ENCODE data around the gene HOXA1.

HOXA1 gene

DNA sequence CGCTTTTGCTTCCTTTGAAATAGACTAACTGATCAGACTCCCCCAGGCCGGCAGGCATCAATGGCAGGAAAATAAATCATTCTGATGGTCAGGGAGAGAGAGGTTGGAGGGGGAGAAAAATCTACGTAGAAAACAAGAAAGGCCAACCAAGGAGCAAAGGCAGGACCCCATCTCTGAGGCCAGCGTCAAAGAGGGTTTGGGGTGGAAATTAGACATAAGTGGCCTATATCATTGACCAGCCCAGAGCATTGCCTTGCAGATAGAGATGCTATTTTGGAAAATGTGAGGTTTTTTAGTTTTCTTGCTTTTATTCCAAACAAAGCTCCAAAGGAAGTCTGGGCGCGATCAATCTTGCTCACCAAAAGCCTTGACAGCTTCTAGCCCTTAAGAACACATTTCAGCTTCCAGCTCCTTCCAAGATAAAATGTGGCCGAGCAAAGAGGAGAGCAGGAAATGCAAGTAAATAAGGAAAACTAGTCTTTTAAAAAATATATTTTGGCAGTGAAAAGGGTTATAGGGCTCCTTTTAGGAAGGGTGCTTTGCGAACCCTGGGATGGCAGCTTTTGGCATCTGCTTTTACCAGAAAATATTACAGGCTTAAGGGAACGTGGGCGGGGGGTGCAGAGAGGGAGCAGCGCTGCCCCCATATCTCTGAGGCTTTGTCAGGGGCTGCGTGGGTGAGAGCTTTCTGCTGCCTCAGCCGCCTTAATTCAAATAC is 8.7 kb upstream of the HOXA1 start:
- DNase-seq = peak; percentile 41

DNA sequence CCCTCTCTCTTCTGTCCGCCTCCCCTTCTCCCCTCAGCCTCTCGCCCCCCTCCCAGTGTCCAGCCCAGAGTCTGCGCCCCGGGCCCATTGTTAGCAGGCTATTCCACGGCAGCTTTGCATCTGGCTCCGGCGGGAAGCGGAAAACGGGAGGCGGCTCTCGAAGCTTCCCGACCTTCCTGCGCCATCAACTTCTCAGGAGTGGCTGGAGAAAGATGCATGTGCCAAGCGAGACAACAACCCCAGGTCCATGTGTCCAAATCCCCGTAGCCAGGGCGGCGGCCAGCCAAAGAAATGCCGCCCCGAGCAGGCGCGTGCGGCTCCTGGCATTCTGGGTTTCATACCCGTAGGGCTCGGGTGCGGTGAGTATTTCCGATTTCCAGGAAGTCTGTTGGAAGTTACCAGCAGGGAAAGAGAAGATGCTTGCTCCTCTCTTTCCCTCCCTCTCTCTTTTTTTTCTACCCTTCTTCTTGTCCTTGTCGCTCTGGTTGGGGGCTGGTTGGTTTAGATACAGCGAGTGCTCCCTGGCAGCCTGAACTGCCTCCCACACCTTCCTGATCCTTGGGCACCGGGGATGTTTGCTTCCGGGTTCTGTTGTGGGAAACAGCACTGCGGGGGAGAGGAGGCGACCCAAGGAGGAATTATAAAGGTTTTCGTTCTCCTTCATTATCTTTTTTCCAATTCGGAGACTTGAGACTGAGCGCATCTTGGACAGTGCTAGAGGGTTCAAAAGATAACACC is 7.9 kb upstream of the HOXA1 start:
- DNase-seq = peak; percentile 33

DNA sequence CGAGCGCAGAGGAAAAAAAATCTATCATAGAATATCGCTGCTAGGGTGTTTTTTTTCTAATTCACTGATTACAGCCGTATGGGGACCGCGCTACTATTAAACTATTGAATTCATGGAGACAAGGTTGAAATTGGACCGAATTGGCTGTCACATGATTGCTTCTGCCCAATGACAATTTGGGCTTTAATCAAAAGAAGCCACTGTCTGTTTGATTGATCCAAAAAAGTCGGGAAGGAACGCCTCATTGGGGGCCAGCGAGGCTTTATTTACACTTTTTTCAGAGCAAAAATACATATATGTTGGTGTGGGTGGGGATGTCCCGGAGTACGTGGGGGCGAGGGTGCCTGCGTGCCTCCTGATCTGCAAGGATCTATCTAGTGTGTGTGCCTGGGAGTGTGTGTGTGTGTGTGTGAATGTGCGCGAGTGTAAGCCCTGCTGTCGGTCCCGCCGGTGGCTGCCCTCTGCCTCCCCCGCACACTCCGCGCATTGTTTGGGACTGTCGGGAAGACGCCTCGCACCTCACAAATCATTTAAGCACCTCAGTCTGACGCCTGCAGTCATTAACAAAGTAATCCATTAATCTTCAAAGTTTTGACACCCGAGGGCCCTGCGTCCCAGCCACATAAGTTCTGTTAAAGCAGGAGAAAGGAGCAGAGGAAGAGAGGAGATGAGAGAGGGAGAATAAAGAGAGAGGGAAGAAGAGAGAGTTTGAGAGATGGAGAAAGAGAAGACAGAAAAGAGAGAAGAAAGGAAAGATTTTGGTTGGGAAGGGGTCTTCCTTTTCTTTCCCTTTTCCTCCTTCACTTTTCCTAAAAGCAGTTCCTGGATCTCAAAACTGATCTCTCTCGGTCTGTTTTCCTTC is 7.0 kb upstream of the HOXA1 start, which contains the start of gene HOXA2:
TSS of gene HOXA2 (minus strand) at position 103 of the 862 bp plus-strand sequence. CDS start 183 bp downstream, outside the sequence.
- no peak for DNase-seq

DNA sequence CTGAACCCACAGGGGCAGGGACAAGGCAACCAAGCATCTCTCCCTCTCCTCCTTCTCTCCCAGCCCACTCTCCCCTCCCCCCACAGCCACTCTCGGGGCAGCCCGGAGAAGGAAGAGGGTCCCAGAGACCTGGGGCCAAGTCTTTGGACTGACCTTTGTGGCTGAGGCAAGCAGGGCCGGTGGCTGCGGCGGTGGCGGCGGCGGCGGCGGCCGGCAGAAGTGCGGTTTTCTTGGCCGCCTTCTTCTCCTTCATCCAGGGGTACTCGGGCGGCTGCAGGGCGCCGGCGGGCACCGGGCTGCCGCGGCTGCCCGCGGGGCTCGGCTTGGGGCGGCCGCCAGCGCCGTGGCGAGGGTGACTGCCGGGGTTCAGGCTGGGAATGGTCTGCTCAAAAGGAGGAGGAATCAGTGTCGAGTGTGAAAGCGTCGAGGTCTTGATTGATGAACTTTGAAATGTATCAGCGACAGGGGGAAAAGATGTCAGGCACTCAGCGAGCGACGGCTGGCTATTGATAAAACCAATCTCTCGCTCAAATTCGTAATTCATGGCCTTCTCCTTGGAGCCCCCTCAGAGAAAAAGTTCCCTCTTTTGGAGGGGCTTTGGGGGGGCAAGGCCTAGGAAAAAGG is 6.3 kb upstream of the HOXA1 start:
- DNase-seq = peak; percentile 24

DNA sequence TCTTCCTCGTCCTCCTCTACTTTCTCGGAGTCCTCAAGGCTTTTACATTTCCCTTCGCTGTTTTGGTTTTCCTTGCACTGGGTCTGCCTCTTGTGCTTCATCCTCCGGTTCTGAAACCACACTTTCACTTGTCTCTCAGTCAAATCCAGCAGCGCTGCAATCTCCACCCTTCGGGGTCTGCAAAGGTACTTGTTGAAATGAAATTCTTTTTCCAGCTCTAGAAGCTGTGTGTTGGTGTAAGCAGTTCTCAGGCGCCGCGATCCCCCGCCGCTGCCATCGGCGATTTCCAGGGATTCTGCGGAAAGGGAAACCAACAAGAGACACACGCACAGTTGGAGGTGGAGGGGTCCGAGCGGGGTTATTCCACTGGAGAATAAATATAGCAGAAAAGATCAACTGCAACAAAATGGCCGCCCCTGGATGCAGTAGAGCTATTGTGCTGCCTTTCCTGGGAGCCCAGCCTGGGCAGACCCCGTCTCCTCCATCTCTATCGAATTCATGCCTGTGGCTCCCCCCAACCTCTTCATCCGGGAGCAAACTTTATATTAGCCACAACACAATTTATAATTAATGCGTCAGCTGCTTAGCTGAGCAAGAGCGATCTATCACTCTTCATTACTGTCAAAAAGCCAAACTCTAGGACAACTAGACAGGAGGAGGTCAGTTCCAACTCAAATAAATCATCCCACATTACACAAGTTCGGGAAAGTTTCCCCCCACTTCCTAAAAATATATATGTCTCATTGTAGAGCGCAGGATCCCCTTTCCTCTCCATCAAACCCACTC is 5.6 kb upstream of the HOXA1 start:
- DNase-seq = peak; percentile 32

DNA sequence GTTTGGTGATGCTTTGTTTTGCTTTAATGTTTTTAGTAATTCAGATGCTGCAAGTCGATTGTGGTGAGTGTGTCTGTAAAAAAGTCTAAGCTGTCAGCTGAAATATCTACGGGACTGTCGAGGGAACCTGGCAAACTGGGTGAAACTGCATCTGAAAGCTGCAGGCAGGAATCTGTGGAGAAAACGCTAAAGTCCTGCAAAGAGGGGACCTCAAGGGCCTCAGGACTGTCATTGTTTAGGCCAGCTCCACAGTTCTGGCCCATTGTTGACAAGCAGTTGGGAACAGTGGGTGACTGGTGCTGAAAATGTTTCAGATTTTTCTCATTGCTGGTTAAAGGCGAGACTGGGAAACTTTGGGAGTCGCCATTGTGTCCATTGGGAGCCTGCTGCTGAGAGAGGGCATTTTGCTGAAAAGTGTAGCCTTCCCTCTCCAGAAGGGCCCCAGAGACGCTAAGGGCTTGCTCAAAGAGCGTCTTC is 4.9 kb upstream of the HOXA1 start:
- no peak for DNase-seq

DNA sequence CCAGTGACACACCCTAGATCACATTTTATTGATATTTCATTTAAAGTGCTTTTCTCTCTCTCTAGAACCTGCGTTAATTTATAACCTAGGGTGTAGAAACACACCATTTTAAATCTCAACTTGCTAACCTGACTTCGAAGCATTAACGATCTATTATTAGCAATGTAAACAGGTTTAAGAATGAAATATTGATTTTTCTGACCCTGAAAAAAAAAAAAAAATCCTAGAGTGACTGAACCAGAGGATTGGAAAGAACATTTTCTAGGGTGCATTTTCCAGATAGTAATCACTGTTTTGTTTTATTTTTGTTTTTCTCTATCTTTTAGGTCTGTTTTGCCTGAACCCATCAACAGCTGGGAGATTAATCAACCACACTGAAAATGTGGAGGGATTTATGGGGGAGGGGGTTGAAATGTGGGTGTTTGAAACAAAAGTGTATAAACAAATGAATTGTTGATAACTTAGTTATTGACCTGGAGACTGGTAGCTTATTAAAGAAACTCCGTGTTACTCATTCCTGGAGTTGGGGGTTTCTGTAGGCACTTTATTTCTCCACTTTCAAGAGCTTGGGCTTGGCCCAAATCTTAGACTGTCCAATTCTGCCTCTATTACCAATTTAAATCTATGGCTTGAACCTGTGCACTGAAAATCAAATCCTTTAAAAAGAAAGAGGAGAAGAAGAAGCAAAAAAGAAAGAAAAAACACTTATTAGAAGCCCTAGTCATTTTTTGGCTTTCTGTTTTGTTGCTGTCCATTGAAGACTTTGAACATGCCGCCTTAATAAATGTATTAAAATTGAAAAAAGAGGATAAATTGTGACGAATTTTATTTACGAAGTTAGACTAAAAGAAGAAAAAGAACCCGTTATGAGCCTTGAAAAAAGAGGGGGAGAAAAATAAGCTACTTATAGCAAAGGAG is 3.9 kb upstream of the HOXA1 start:
- no peak for DNase-seq

DNA sequence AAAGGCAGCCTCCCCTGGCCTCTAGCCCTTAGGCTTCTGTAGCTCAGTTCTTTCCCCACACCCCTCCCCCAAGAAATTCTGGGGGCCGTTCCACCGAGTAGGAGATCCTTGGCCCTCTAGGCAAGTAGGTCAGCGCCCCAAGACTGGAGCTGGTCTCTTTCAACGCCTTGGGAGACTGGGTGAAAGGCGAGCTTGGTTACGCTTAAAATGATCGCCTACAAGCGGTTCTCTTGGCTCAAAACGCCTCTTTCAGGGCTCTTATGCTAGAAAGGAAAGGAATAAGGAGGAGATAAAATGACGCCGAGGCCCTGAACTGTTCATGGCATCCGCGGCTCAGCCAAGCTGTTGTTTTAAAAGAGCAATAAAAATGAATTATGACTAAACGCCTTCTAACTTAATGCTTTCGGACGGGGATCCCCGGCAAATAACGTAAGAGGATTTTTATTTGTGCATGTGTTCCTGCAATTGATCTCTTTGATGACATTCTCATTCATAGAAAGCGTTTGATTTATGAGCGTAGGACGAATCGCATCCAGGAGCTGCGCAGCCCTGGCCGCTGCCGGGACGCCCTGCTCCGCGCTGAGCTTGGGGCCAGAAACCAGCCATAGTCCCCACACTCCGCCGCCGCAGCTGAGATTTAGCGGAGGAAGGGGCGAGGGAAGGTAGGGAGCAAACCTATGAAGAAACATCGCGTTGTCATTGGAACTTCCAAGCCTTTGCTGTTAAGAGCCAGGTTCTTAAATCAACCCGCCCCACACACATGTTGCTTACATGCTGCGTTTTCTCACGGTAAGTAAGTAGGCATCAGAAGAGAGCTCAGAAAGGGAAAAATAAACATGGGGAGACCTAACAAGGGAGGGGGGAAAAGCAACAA is 3.0 kb upstream of the HOXA1 start:
- peak; percentile 60 for DNase-seq

DNA sequence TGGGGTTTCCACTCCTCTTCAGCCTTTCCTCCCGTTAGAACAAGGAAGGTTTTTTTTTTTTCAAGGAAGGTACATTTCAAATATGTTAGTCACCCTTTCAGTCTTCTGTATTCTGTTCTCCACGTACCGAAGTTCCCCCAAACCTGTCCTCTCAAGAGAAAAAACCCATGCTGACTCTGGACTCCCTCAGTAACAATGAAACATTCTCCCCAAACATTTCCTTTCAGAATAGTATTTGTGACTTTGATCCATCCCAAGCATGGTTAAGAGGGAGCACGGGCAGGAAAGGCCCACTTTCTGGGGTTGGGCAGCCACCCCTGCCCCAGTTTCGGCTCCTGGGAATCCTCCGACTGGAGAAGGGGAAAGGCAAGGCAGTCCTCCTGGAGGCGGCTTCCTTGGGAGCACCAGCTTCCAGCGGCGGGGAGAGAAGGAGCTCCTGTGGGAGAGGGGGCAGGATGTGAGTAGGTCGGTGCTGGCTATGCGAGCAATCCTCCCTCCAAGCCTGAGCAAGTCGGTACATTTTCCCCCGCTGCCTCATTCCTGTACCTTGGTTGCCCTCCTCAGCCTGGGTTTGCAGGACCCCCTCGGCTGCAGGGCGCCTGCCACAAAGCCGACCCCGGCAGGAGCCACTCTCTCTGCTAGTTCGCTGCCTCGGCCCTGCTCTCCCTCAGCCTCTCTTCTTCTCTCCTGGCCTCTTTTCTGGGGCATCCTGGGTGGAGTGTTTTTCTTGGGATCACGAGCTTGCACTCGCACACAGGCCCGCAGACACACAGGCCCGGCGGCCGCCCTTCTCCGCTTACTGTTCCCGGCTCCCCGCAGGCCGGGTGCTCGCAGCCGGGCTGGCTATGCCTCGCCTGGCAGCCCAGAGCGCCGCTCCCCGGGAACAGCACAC is 2.1 kb upstream of the HOXA1 start:
- no peak for DNase-seq

DNA sequence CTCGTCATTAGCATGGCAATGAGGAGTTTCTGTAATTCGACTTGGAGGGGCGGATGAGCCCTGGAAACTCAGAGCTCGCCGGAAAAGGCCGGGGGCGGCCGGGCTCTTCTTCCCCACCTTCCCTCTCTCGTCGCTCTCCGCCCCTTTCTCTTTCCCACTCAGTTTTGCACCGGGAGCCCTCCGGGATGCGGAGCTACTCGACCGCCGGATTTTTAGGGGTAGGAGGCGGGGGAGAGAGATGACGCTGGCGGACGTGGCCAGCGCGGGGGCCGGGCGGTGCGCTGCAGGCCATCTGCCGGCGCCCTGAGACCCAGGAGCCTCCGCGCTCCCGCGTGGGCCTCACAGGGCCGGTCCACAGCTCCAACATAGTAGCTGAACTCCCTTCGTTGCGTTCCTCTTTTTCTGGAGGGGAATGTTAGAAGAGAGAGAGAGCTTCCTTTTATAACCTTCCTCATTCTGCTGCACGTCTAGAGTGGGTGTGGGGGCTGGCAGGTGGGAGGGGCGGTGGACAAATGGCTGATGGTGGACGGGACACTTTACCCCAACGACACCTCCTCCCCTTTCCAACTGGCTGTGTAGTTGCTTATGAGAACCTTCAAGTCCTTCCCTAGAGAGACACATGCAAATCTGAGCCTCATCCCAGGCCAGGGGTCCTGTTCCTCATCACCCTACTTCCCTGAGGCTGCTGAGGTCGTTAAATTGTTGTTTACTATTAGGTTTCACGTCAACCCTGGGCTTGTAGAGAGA is 1.1 kb upstream of the HOXA1 start:
- peak; percentile 78 for DNase-seq

DNA sequence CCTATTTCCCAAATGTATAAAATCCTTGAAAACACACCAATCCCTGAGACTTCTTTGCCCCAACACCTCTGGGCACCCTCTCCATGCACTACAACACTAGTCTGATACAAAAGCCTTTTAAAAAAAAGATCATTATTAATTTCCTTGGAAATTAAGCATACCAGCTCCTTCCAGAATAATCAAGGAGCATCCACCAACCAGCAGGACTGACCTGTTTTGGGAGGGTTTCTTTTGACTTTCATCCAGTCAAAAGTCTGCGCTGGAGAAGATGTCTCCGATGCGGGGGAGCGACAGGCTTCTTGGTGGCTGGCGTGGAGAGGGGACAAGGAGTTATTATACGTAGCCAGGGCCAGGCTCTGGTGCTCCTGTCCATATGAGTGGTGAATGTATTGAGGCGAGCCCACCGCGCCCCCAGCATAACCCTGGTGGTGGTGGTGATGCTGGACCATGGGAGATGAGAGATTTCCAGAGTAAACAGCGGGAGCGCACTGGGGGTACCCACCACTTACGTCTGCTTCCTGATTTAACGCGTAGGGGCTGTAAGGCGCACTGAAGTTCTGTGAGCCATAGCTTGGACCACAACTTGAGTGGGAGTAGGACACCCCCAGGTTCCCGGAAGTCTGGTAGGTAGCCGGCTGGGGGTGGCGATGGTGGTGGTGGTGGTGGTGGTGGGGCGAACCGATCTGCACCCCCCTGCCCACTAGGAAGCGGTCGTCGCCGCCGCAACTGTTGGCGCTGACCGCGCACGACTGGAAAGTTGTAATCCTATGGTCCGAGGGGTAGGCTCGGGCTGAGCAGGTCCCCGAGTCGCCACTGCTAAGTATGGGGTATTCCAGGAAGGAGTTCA is 527 bp downstream of the HOXA1 start:
- DNase-seq = no peak

DNA sequence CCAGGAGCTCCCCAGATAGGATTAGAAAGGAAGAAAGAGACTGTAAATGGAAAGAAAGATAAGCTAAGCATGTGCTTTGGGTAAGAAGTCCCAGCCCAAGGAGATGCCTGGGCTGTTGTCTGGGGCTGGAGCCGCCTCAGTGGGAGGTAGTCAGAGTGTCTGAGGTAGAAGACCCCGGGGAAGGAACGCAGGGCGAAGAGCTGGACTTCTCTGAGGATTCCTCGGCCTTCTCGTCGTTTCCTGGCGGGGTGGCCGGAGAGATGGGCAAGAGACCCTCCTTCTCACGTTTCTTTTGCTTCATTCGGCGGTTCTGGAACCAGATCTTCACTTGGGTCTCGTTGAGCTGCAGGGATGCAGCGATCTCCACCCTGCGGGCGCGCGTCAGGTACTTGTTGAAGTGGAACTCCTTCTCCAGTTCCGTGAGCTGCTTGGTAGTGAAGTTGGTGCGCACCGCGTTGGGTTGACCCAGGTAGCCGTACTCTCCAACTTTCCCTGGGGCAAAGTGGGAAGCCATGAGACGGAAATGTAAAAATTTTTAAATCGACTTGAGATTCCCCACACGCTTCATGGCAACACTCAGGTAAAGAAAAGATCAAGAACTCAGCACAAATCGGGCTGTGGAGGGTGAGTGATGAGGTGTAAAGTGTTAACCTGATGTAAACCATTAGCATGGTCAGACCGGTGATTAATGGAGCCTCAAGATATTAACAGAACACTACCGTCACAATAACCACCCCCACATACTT is 1.3 kb downstream of the HOXA1 start:
- no peak for DNase-seq

DNA sequence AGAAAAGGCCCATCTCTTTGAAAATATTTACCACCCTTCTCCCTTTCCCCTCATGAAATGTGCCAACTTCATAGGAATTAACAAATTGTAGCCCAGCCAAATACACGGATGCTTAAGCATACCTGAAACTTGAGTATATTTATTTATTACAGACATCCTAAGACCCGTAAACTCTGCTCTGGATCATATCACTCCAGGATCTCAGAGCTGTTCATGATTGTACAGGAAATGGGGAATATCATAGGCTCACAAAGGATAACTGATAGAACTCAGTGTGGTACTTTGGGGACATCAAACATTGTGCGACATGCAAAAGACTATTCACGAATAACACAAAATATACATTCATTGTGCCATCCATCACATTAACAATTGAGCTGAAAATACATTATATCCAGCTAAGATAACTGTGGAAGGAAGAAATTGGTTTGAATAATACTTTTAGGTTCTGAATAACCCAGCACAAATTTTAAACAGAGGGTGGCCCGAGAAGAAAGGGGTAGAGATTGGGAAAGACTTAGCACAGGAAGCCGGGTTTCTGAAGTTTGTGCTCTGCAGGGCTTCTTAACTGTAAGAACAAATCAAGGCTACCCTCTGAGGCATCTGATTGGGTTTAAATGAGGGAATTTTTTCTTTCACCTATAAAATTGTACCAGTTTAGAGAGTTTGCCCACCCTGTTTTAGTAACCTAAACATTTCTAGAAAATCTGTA is 2.5 kb downstream of the HOXA1 start:
- DNase-seq = no peak

DNA sequence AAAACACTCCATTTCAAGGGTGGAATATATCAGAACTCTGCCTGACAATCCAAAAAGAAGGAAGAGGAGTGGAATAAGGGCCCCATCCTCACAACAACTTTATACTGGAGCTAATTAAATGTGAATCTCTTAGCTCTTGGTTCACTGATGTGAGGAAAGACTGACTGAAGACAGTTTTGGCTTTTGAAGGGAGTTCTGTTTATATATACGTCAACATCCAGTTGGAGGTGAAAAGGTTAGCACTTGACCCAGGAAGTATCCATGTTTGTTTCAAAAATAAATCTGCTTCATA is 3.0 kb downstream of the HOXA1 start:
- no peak for DNase-seq

DNA sequence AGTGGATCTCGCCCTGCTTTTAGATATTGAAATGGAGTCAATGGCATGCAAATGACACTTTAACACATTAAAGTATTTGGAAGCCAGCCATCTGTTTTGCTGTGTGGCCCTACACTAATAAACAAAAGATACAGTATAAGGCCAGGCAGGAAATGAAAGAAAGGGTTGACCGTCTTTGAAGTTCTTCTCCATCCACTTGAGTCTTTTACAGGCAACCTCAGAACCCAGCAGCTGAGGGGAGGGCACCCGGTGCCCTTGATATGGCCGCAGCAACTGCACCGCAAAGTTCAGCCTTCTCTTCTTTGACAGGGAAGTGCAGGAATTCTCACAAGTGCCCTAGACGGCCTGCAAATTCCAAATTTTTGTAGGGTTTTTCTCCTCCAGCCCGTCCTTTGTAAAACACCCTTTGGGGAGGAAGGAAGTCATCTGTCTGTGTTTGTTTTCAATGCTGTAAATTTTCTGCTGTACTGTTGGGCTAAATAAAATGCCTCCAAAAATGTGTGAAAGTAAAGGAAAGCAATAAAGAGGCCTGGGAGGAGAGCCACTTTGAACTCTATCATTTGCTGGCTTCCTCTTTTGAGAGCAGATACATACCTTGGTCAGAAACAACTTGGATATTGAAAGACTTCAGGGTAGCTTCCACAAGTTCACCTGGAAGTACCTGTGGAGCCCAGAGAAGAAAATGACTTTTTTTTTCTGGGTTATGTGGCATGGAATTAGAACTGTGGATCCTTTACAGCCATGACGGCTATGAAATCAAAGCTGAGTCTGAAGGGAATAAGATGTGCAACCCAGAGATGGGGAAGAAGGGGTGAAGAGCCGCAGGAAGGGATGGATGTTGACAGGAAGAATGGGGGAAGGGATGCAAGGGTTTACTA is 3.6 kb downstream of the HOXA1 start:
- DNase-seq = no peak

All from femur (tissue), 1 donor.